OCI-LY7 (cell line): ENCODE data around the gene POLR2L.

Source experiments
- EZH2phosphoT487 ChIP-seq: fragments of 200-600 bp; sonication (generic); IDR thresholded peaks from 2 replicates; pipeline ENCODE4 v1.6.1; 2018; ENCODE audit warnings: low read depth, borderline replicate concordance, mild to moderate bottlenecking, mixed run types, antibody characterized with exemption, low read length, moderate library complexity, mixed read lengths
- TF ChIP-seq, protein P1 (sequence below): fragments of 200-600 bp; sonication (generic); conservative IDR thresholded peaks from 2 replicates; pipeline ENCODE4 v1.5.1; 2014; ENCODE audit warnings: mild to moderate bottlenecking, antibody characterized with exemption, low read length, moderate library complexity, mixed read lengths

DNA sequence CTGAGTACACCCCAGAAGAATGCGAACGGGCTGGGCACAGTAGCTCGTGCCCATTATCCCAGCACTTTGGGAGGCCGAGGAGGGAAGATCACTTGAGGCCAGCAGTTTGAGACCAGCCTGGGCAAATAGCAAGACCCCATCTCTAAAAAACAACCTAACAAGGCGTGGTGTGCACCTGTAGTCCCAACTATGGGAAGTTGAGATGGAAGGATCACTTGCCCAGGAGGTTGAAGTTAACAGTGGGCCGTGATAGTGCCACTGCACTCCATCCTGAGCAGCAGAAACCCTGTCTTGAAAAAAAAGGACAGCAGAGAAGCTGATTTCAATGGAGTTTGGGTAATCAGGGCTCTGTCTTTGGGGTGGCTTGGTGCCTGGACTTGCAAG, 29.3 kb downstream of the POLR2L start:
- TF ChIP-seq, protein P1, sequence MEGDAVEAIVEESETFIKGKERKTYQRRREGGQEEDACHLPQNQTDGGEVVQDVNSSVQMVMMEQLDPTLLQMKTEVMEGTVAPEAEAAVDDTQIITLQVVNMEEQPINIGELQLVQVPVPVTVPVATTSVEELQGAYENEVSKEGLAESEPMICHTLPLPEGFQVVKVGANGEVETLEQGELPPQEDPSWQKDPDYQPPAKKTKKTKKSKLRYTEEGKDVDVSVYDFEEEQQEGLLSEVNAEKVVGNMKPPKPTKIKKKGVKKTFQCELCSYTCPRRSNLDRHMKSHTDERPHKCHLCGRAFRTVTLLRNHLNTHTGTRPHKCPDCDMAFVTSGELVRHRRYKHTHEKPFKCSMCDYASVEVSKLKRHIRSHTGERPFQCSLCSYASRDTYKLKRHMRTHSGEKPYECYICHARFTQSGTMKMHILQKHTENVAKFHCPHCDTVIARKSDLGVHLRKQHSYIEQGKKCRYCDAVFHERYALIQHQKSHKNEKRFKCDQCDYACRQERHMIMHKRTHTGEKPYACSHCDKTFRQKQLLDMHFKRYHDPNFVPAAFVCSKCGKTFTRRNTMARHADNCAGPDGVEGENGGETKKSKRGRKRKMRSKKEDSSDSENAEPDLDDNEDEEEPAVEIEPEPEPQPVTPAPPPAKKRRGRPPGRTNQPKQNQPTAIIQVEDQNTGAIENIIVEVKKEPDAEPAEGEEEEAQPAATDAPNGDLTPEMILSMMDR = no peak
- TF ChIP-seq EZH2phosphoT487 = no peak
